GM19239 (cell line): ENCODE measurements around the gene TBC1D17.

ENCODE experiments used
- DNase-seq: peaks from one replicate; pipeline ENCODE4 v3.0.0; 2011; ENCODE audit warnings: low spot score; ENCODE audit not compliant: insufficient read length
- FAIRE-seq: peaks from 2 replicates; lab custom pipeline; 2011; peaks lifted over from hg19 to GRCh38; lab: Jason Lieb, UNC

Gene TBC1D17

GRCh38 chr19:49931293-49932040 lies 54.0 kb downstream of the TBC1D17 start:
- DNase-seq, result no peak
- no peak for FAIRE-seq

GRCh38 chr19:49932041-49932451 lies 54.5 kb downstream of the TBC1D17 start:
- DNase-seq (no peak), FAIRE-seq (no peak)

- DNase-seq (no peak), FAIRE-seq (no peak)
Measured at GRCh38 chr19:49932731-49933131, 55.2 kb downstream of the TBC1D17 start.

GRCh38 chr19:49933643-49934042 lies 56.1 kb downstream of the TBC1D17 start:
- FAIRE-seq (no peak), DNase-seq (no peak)

GRCh38 chr19:49936549-49936948 lies 59.0 kb downstream of the TBC1D17 start:
- FAIRE-seq, result no peak

GRCh38 chr19:49937750-49938381 lies 60.4 kb downstream of the TBC1D17 start:
- peak; percentile 62 for DNase-seq
- peak; percentile 76 for FAIRE-seq

More at GRCh38 chr19:49936549-49936948, 59.0 kb downstream of the TBC1D17 start:
- no peak for DNase-seq
